NCI-H1694 treated with DMSO at 0.1 percent for 48 hours (cell line): ENCODE results near the gene DNMBP.
"Not testable (repeated sequence)": the region's sequence is repeated elsewhere in the genome, so short reads cannot be mapped to it uniquely, and the experiment has no call there.

Source experiments
- DNase-seq: peaks from one replicate; lab custom pipeline; 2025; lab: John Stamatoyannopoulos, UW

Gene DNMBP

DNA sequence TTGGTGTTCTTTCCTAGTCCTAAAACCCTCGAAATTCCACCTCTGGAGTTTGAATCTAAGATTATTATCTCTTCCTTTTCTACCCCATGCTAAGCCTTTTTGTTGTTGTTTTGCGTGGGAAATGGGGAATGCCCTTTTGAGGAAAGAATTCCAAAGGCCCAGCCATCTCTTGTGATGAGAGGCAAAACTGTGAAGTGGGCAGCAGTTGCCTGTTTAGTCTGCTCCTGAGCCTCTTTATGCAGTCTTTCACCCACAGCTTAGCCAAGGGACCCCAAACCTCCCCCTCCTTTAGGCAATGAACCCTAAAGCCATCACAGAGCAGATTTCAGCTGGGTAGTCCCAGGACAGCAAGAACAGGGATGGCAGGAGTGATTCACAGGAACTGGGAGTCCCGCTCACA, 95.5 kb downstream of the DNMBP start:
- no peak for DNase-seq

- no peak for DNase-seq
Measured at GRCh38 chr10:99913831-99914235, 95.9 kb downstream of the DNMBP start.

GRCh38 chr10:99912041-99912440, 97.7 kb downstream of the DNMBP start:
- no peak for DNase-seq

- no peak for DNase-seq
Measured at GRCh38 chr10:99908512-99908911, 101.2 kb downstream of the DNMBP start.

- no peak for DNase-seq
Measured at GRCh38 chr10:99906470-99906869, 103.3 kb downstream of the DNMBP start.

DNA sequence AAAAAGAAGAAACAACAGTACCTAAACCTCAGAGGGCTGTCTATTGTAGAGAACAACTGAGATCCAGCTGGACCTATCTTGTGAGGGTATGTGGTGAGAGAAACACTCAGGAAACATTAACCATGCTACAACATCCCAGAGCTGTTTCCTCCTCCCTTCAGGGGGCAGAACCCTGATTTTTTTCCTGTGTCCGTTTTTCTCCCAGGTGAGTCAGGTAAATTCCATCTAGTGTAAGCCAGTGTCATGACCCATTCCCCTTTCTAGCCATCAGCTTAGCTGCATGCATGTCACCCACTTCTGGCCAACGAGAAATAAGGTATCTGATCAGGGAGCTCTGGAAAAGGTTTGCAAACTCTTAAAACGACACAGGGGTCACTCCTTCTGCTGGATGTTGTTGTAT, 103.8 kb downstream of the DNMBP start:
- DNase-seq: no peak

DNA sequence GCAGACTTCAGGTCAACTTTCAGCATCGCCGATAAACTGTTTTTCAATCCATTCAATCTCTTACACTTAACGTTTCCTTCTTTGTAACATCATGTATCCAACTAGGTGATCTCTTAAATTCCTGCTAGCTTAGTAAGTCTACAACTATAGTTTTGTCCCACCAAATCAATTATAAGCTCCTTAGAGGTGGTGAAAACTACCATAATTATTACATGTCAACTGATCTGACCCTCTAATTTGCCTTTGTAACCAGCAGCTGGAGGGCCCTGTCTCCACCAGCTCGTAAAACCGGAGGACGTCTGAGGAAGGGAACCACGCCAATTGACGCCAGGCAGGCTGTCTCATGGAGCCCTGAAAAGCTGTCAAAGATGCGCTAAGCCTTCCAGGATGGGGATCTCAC, 113.9 kb downstream of the DNMBP start:
- DNase-seq: no peak

GRCh38 chr10:99895066-99895465, 114.7 kb downstream of the DNMBP start:
- DNase-seq: not testable (repeated sequence)

DNA sequence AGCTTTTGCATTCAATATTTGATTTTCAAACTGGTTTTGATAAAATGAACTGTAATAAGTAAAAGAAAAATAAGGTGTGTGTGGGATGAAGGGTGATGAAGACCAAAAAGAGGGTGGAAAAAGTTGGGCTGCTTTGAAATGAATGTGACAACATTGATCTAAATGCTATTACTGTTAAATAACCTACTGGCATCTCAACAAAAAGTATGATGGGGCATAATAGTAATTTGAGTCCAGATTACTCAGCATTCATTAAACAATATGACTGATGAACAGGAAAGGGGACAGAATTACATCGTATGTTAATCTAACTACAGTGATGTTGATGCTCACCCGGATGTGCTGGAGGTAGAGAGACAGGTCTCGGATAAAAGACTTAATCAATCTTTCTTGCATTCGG, 115.1 kb downstream of the DNMBP start:
- DNase-seq: no peak

DNA sequence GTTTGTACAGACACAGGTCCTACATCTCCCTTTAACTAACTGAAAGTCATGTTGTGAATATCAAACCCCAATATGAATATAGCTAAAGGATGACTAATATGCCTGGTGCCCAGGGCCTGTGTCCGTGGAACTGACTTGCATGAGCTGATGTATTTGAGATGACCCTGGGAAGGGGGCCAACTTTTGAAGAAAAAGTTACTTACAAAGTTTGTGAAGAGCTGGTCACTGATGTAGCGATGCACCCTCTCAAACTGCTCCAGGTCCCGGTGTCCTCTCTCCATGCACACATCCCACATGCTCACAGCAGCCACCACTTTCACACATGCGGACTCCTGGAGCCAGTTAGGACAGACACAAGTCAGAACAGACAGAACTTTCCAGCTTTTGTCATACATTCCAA, 121.1 kb downstream of the DNMBP start:
- DNase-seq: no peak

DNA sequence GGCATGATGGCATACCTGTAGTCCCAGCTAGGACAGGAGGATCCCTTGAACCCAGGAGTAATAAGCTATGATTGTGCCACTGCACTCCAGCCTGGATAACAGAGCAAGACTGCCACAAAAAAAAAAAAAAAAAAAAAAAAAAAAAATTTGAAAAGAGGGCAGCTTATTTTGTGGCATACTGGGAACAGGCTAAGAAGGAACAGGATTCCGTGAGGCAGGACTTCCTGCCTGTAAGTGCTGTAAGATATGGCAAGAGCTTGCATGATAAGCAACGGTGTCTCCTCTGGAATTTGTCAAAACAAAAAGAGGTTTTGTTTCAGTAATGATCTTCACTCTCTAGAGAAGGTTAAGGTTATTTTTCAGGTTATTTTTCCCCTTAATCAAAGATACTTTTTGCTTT, 126.2 kb downstream of the DNMBP start:
- DNase-seq: no peak

GRCh38 chr10:99881371-99881770, 128.4 kb downstream of the DNMBP start:
- DNase-seq: no peak

DNA sequence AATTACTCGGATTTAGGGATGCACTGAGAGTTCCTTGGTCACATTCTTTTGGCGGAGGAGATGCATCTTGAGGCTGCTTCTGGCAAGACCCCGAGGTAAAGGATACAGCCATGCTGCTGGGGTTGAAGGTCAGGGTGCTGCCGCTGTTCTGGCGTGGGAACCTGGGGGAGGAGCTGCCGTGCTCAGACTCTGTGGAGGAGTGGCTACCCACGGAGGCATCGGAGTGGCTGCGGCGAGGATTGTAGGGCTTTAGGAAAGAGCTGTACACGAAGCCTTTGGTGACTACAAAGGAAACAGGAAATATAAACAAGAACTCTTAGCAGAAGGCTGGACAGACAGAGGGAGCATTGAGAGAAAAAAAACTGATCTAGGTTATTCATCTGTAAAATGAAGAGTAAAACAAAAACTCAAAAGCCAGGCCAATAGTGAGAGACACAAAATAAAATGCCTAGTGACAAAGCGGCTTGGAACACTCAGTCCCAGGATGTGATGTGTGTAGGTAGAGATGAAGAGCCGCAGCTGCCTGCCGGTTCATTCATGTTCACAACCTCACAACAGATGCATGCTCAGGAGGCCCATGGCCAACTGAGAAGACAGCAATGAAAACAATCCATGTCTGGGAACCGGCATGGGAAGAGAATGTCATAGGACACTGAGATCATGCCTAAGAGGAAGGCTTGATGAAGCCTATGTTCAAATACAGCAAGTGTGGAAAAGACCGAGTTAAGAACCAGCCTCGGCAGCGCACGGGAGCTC, 129.5 kb downstream of the DNMBP start:
- no peak for DNase-seq

DNA sequence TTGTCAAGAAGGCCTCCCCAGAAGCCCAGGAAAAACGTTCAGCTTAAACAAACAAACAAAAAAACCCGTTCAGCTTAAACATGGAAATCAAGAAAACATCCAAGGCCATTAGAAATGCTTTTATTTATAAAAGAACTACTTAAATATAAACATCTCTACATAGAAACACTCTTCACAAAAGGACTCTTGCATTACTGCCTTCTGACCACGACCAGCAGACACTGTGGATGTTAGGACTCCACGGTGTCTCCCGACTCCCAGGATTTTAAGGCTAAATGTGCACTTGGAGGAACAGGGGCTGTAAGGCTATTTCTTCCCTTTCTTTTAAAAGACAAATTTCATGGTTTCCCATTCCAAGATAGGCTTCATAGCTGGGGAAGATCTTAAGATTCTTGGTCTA, 134.3 kb downstream of the DNMBP start:
- DNase-seq: no peak

GRCh38 chr10:99874341-99875085, 135.2 kb downstream of the DNMBP start:
- DNase-seq: no peak

GRCh38 chr10:99873846-99874245, 135.9 kb downstream of the DNMBP start:
- DNase-seq: no peak

- no peak for DNase-seq
Measured at GRCh38 chr10:99872367-99873162, 137.2 kb downstream of the DNMBP start.

DNA sequence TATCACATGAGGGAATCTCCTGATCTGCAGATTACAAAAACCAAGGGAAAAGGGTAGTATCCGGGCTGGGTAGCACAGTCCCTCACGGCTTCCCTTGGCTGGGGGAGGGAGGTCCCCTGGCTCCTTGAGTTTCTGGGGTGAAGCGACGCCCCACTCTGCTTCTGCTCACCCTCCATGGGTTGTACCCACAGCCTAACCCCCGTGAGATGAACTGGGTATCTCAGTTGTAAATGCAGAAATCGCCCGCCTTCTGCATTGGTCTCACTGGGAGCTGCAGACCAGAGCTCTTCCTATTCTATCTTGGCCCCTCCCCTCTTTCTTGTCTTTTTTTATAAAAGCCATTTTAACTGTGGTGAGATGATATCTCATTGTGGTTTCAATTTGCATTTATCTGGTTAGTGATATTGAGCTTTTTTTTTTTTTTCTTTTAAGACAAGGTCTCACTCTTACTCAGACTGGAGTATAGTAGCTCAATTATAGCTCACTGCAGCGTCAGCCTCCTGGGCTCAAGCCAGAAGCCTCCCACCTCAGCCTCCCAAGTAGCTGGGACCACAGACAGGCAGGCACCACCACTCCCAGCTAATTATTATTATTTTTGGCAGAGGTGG, 139.5 kb downstream of the DNMBP start:
- DNase-seq: no peak

- DNase-seq: no peak
Measured at GRCh38 chr10:99869581-99870122, 140.1 kb downstream of the DNMBP start.

DNA sequence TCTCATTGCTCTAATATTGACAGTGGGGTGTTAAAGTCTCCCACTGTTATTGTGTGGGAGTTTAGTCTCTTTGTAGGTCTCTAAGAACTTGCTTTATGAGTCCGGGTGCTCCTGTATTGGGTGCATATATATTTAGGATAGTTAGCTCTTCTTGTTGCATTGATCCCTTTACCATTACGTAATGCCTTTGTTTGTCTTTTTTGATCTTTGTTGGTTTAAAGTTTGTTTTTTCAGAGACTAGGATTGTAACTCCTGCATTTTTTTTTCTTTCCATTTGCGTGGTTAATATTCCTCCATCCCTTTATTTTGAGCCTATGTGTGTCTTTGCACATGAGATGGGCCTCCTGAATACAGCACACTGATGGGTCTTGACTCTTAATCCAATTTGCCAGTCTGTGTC, 142.5 kb downstream of the DNMBP start:
- DNase-seq: not testable (repeated sequence)

- not testable (repeated sequence) for DNase-seq
Measured at GRCh38 chr10:99863535-99864240, 146.1 kb downstream of the DNMBP start.
